ENCODE data around the gene TBC1D1.
"Not testable (repeated sequence)": the region's sequence is repeated elsewhere in the genome, so short reads cannot be mapped to it uniquely, and the experiment has no call there.

The TBC1D1 gene

GRCh38 chr4:37922328-37922727 lies 31.4 kb downstream of the TBC1D1 start:
- DNase-seq: no peak

GRCh38 chr4:37923089-37923488 lies 32.2 kb downstream of the TBC1D1 start:
- DNase-seq: not testable (repeated sequence)

GRCh38 chr4:37924946-37925345 lies 34.1 kb downstream of the TBC1D1 start:
- no peak for DNase-seq

GRCh38 chr4:37927434-37927833 lies 36.5 kb downstream of the TBC1D1 start:
- DNase-seq: no peak

- DNase-seq: no peak
Measured at GRCh38 chr4:37928426-37929416, 37.8 kb downstream of the TBC1D1 start.

- DNase-seq: no peak
Measured at GRCh38 chr4:37934096-37934495, 43.2 kb downstream of the TBC1D1 start.

GRCh38 chr4:37934609-37935008 lies 43.7 kb downstream of the TBC1D1 start:
- DNase-seq: no peak

GRCh38 chr4:37935026-37935425 lies 44.1 kb downstream of the TBC1D1 start:
- DNase-seq: no peak

GRCh38 chr4:37936889-37937498 lies 46.1 kb downstream of the TBC1D1 start:
- DNase-seq: no peak

GRCh38 chr4:37938208-37938607 lies 47.3 kb downstream of the TBC1D1 start:
- no peak for DNase-seq

- no peak for DNase-seq
Measured at GRCh38 chr4:37946503-37947179, 55.8 kb downstream of the TBC1D1 start.

GRCh38 chr4:37948542-37948941 lies 57.7 kb downstream of the TBC1D1 start:
- DNase-seq: no peak

GRCh38 chr4:37949636-37950426 lies 58.9 kb downstream of the TBC1D1 start:
- no peak for DNase-seq

- DNase-seq: no peak
Measured at GRCh38 chr4:37951461-37952352, 60.8 kb downstream of the TBC1D1 start.

- DNase-seq: no peak
Measured at GRCh38 chr4:37953156-37953555, 62.3 kb downstream of the TBC1D1 start.

GRCh38 chr4:37953620-37954293 lies 62.9 kb downstream of the TBC1D1 start:
- DNase-seq: no peak

- no peak for DNase-seq
Measured at GRCh38 chr4:37956941-37957340, 66.1 kb downstream of the TBC1D1 start.

- no peak for DNase-seq
Measured at GRCh38 chr4:37958932-37959331, 68.0 kb downstream of the TBC1D1 start.

- no peak for DNase-seq
Measured at GRCh38 chr4:37960098-37960497, 69.2 kb downstream of the TBC1D1 start, which contains the start of gene PTTG2. PTTG2 (plus strand) TSS chr4:37960398; CDS start chr4:37960435, 37 bp downstream.

GRCh38 chr4:37960679-37961450 lies 70.0 kb downstream of the TBC1D1 start:
- no peak for DNase-seq

Data from right kidney (tissue), 1 donor.